OCI-LY7 (cell line): ENCODE data around the gene POU2AF1.

ENCODE experiments used
- CTCF ChIP-seq: fragments of 200-600 bp; sonication (generic); conservative IDR thresholded peaks from 2 replicates; pipeline ENCODE4 v1.5.1; 2014; ENCODE audit warnings: mild to moderate bottlenecking, antibody characterized with exemption, low read length, moderate library complexity, mixed read lengths
- EZH2phosphoT487 ChIP-seq: fragments of 200-600 bp; sonication (generic); IDR thresholded peaks from 2 replicates; pipeline ENCODE4 v1.6.1; 2018; ENCODE audit warnings: low read depth, borderline replicate concordance, mild to moderate bottlenecking, mixed run types, antibody characterized with exemption, low read length, moderate library complexity, mixed read lengths

- TF ChIP-seq CTCF (no peak), EZH2phosphoT487 (no peak)
Measured at GRCh38 chr11:111349191-111349695, 29.8 kb downstream of the POU2AF1 start.
